ENCODE results near the gene FDPS. TPM values are rescaled to one million over a fixed set of nuclear protein-coding genes. Genes with fewer than 3 reads are reported as not detected.

Gene FDPS
- total RNA-seq, 1 experiment from 2014 or later: 410 TPM

- intact Hi-C loops (cut with micrococcal nuclease; ENCODE audit: unreplicated experiment): no loop called here
Measured at GRCh38 chr1:155304558-155305063, 4.1 kb upstream of the FDPS start.

DNA sequence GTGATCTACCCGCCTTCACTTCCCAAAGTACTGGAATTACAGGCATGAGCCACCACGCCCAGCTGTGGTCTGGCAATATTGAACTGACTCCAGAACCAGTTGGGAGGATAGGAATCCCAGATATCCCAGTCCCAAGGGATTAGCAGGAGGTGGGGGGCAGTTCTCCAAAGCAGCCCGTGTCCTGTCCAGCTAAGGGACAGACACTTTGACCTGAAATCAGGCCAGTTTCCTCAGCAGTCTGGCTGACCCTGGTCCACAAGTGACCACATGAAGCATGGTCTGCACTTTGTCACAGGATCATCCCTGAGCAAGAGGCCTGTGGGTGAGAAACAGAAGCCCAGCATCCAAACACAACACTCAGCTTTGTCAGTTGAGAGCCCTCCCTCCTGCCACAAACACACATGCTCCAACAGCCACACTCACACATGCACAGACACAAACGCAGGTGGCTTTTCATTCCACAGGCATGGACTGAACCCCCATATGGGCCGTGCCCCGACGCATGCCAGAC is 2.7 kb upstream of the FDPS start:
- no TSS peak for BruUV-seq (replicated peaks)
- H3K27me3 Mint-ChIP-seq (ENCODE audit: unreplicated experiment): no peaks in the 10 kb centered on the region
- DNase-seq: no peak
- H3K4me1 Mint-ChIP-seq (ENCODE audit: low read depth, unreplicated experiment): peaks cover 38% of the 10 kb centered on the region
- peaks cover 30% of the 10 kb centered on the region for H3K36me3 Mint-ChIP-seq (ENCODE audit: insufficient read depth, unreplicated experiment)
- TF ChIP-seq, protein P1, sequence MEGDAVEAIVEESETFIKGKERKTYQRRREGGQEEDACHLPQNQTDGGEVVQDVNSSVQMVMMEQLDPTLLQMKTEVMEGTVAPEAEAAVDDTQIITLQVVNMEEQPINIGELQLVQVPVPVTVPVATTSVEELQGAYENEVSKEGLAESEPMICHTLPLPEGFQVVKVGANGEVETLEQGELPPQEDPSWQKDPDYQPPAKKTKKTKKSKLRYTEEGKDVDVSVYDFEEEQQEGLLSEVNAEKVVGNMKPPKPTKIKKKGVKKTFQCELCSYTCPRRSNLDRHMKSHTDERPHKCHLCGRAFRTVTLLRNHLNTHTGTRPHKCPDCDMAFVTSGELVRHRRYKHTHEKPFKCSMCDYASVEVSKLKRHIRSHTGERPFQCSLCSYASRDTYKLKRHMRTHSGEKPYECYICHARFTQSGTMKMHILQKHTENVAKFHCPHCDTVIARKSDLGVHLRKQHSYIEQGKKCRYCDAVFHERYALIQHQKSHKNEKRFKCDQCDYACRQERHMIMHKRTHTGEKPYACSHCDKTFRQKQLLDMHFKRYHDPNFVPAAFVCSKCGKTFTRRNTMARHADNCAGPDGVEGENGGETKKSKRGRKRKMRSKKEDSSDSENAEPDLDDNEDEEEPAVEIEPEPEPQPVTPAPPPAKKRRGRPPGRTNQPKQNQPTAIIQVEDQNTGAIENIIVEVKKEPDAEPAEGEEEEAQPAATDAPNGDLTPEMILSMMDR (IDR thresholded peaks at IDR 0.05; ENCODE audit: unreplicated experiment): no peak
- intact Hi-C loops (cut with micrococcal nuclease; ENCODE audit: unreplicated experiment): no loop called here
- CTCF ChIA-PET: interaction anchor here (1.5 to 1.9 kb wide), 2 partner anchors 18 to 27 kb away, joined by 5 to 8 read pairs; no protein-coding TSS in a partner anchor
- H3K9me3 Mint-ChIP-seq (ENCODE audit: low read depth, unreplicated experiment): no peaks in the 10 kb centered on the region
- H3K27ac Mint-ChIP-seq (ENCODE audit: unreplicated experiment): peak overlapping the region; percentile 81
- no peak overlapping the region for H3K4me3 Mint-ChIP-seq (ENCODE audit: low read depth, unreplicated experiment)

More at GRCh38 chr1:155304558-155305063, 4.1 kb upstream of the FDPS start:
- Mint-ChIP-seq H3K27ac (ENCODE audit: unreplicated experiment) (no peak overlapping the region), H3K4me3 (ENCODE audit: low read depth, unreplicated experiment) (no peak overlapping the region), H3K4me1 (ENCODE audit: low read depth, unreplicated experiment) (peaks cover 29% of the 10 kb centered on the region), H3K9me3 (ENCODE audit: low read depth, unreplicated experiment) (no peaks in the 10 kb centered on the region), H3K27me3 (ENCODE audit: unreplicated experiment) (no peaks in the 10 kb centered on the region), H3K36me3 (ENCODE audit: insufficient read depth, unreplicated experiment) (peaks cover 17% of the 10 kb centered on the region)
- no TSS peak for BruUV-seq (replicated peaks)
- CTCF ChIA-PET: interaction anchor here (1.9 kb wide), 1 partner anchor 19 kb away, joined by 8 read pairs; no protein-coding TSS in a partner anchor
- DNase-seq: no peak
- TF ChIP-seq, protein P1 (IDR thresholded peaks at IDR 0.05; ENCODE audit: unreplicated experiment): no peak

DNA sequence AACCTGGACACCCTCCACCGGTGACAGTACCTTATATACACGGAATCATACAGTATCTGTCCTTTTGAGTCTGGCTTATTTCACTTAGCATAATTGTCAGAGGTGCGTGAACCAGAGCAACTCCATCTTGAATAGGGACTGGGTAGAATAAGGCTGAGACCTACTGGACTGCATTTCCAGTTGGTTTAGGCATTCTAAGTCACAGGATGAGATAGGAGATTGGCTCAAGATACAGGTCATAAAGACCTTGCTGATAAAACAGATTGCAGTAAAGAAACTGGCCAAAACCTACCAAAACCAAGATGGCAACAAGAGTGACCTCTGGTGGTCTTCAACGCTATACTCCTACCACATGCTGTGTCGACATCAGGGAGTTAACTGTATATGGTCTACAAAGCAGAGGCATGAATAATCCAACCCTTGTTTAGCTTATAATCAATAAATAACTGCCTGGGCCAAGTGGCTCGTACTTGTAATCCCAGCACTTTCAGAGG is 1.4 kb upstream of the FDPS start:
- Mint-ChIP-seq H3K27me3 (ENCODE audit: unreplicated experiment) (no peaks in the 10 kb centered on the region), H3K4me1 (ENCODE audit: low read depth, unreplicated experiment) (peaks cover 52% of the 10 kb centered on the region), H3K36me3 (ENCODE audit: insufficient read depth, unreplicated experiment) (peaks cover 43% of the 10 kb centered on the region), H3K4me3 (ENCODE audit: low read depth, unreplicated experiment) (no peak overlapping the region), H3K9me3 (ENCODE audit: low read depth, unreplicated experiment) (no peaks in the 10 kb centered on the region), H3K27ac (ENCODE audit: unreplicated experiment) (peak overlapping the region; percentile 97)
- DNase-seq: no peak
- CTCF ChIA-PET: interaction anchor here (0.7 to 1.9 kb wide), 3 partner anchors 29 to 57 kb away, joined by 3 to 18 read pairs (median 10); partner anchors contain the start of gene CLK2
- BruUV-seq (replicated peaks): no TSS peak
- TF ChIP-seq, protein P1 (IDR thresholded peaks at IDR 0.05; ENCODE audit: unreplicated experiment): no peak
- intact Hi-C loops (cut with micrococcal nuclease; ENCODE audit: unreplicated experiment): no loop called here

- Mint-ChIP-seq H3K9me3 (ENCODE audit: low read depth, unreplicated experiment) (no peaks in the 10 kb centered on the region), H3K27ac (ENCODE audit: unreplicated experiment) (peak overlapping the region; percentile 97), H3K4me1 (ENCODE audit: low read depth, unreplicated experiment) (peaks cover 53% of the 10 kb centered on the region), H3K27me3 (ENCODE audit: unreplicated experiment) (no peaks in the 10 kb centered on the region), H3K4me3 (ENCODE audit: low read depth, unreplicated experiment) (peak overlapping the region; percentile 90), H3K36me3 (ENCODE audit: insufficient read depth, unreplicated experiment) (peaks cover 63% of the 10 kb centered on the region)
- intact Hi-C loops (cut with micrococcal nuclease; ENCODE audit: unreplicated experiment): no loop called here
- CTCF ChIA-PET: no interaction called here
- TF ChIP-seq, protein P1 (IDR thresholded peaks at IDR 0.05; ENCODE audit: unreplicated experiment): no peak
- BruUV-seq (replicated peaks): no TSS peak
- DNase-seq: peak; percentile 74
Measured at GRCh38 chr1:155309423-155310021, 856 bp downstream of the FDPS start.
